ENCODE measurements around the gene DCN. TPM values are rescaled to one million over a fixed set of nuclear protein-coding genes. Genes with fewer than 3 reads are reported as not detected.

Gene DCN
- total RNA-seq, 2 donors from 2014 or later: 104 to 404 TPM

DNA sequence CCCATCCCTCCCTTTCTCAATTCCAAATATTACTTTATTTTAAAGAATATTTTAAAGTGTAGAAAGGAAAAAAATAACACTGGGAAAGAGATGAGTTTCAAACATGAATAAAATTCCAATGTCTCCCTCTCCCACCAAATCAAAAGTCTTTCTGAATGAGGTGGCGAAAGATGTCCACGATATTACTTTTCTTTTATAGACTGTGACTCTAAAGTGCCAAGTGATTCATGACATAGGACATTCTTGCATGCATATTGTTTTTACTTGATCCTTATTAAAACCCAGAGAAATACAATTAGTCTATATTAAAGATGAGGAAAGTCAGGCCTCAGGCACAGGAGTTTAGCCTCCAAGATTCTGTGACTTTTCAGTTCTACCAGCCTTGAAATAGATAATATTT is 55.3 kb downstream of the DCN start:
- no peak overlapping the region for H3K27ac ChIP-seq
- H3K27me3 ChIP-seq (replicated peaks; ENCODE audit: insufficient read depth): no peaks in the 10 kb centered on the region
- TF ChIP-seq POLR2AphosphoS5 (IDR thresholded peaks at IDR 0.05): no peak
- TF ChIP-seq CTCF (IDR thresholded peaks at IDR 0.05): no peak
- TF ChIP-seq POLR2A (IDR thresholded peaks at IDR 0.05): no peak
- no peak for DNase-seq (ENCODE audit: low spot score)
- no peaks in the 10 kb centered on the region for H3K4me1 ChIP-seq (replicated peaks)
- intact Hi-C loops (cut with DNase I): no loop called here
- whole genome bisulfite sequencing: 86% methylated on average over 2 of the region's 2 CpGs
- H3K4me3 ChIP-seq: no peak overlapping the region
- H3K9me3 ChIP-seq: no peaks in the 10 kb centered on the region
- no peaks in the 10 kb centered on the region for H3K36me3 ChIP-seq

- Histone ChIP-seq H3K27ac (no peak overlapping the region), H3K27me3 (replicated peaks; ENCODE audit: insufficient read depth) (no peaks in the 10 kb centered on the region), H3K9me3 (no peaks in the 10 kb centered on the region), H3K4me3 (no peak overlapping the region), H3K36me3 (no peaks in the 10 kb centered on the region), H3K4me1 (replicated peaks) (no peaks in the 10 kb centered on the region)
- intact Hi-C loops (cut with DNase I): no loop called here
- DNase-seq (ENCODE audit: low spot score): no peak
- WGBS: 29% methylated on average over 1 of the region's 1 CpG
- TF ChIP-seq POLR2A (IDR thresholded peaks at IDR 0.05): no peak
- TF ChIP-seq CTCF (IDR thresholded peaks at IDR 0.05): no peak
- TF ChIP-seq POLR2AphosphoS5 (IDR thresholded peaks at IDR 0.05): no peak
These were observed 56.1 kb downstream of the DCN start for GRCh38 chr12:91126516-91126915.

DNA sequence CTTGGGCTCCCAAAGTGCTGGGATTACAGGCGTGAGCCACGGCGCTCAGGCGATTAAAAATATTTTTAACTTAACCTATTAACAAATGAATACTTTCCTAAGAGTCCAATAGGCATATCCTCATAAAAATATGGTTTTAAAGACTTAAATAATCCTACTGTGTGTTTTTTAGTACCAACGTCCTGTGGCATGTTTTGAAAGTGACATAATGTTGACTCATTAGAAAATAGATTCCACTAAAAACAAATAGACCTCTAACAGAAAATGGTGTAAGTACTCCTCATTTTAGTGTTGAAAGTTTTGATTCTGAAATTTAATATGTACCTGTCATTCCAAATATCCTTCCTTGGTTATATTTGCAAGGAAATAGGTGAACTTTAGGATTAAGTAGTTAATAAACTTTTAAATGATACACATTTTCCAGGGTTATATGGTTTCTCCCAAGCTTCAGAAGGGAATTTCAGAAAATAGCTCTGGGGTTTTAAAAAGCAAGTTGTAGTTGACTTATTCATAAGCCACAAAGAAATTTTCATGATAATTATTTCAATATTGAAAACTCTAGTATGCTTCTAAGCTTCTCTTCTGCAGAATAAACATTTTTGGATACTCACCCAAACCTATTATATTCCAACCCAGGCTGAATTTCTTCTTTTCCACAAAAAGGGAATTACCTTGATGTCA is 59.2 kb downstream of the DCN start:
- Histone ChIP-seq H3K27ac (no peak overlapping the region), H3K27me3 (replicated peaks; ENCODE audit: insufficient read depth) (no peaks in the 10 kb centered on the region), H3K4me1 (replicated peaks) (no peaks in the 10 kb centered on the region), H3K36me3 (no peaks in the 10 kb centered on the region), H3K4me3 (no peak overlapping the region), H3K9me3 (no peaks in the 10 kb centered on the region)
- WGBS: 89% methylated on average over 5 of the region's 5 CpGs
- TF ChIP-seq CTCF (IDR thresholded peaks at IDR 0.05) (no peak), POLR2A (IDR thresholded peaks at IDR 0.05) (no peak), POLR2AphosphoS5 (IDR thresholded peaks at IDR 0.05) (no peak)
- no peak for DNase-seq (ENCODE audit: low spot score)
- intact Hi-C loops (cut with DNase I): no loop called here

GRCh38 chr12:91120781-91121180 is 61.8 kb downstream of the DCN start:
- H3K9me3 ChIP-seq: no peaks in the 10 kb centered on the region
- TF ChIP-seq CTCF (IDR thresholded peaks at IDR 0.05) (no peak), POLR2AphosphoS5 (IDR thresholded peaks at IDR 0.05) (no peak), POLR2A (IDR thresholded peaks at IDR 0.05) (no peak)
- H3K4me1 ChIP-seq (replicated peaks): no peaks in the 10 kb centered on the region
- intact Hi-C loops (cut with DNase I): no loop called here
- no peak for DNase-seq (ENCODE audit: low spot score)
- H3K27me3 ChIP-seq (replicated peaks; ENCODE audit: insufficient read depth): no peaks in the 10 kb centered on the region
- no peaks in the 10 kb centered on the region for H3K36me3 ChIP-seq
- H3K4me3 ChIP-seq: no peak overlapping the region
- no peak overlapping the region for H3K27ac ChIP-seq

GRCh38 chr12:91119089-91119488 is 63.5 kb downstream of the DCN start:
- intact Hi-C loops (cut with DNase I): no loop called here
- 71% methylated on average over 1 of the region's 1 CpG for WGBS

More at GRCh38 chr12:91119089-91119488, 63.5 kb downstream of the DCN start:
- no peaks in the 10 kb centered on the region for H3K27me3 ChIP-seq (replicated peaks; ENCODE audit: insufficient read depth)
- no peaks in the 10 kb centered on the region for H3K4me1 ChIP-seq (replicated peaks)
- TF ChIP-seq CTCF (IDR thresholded peaks at IDR 0.05) (no peak), POLR2AphosphoS5 (IDR thresholded peaks at IDR 0.05) (no peak), POLR2A (IDR thresholded peaks at IDR 0.05) (no peak)
- no peak overlapping the region for H3K4me3 ChIP-seq
- no peaks in the 10 kb centered on the region for H3K36me3 ChIP-seq
- DNase-seq (ENCODE audit: low spot score): no peak
- H3K27ac ChIP-seq: no peak overlapping the region
- H3K9me3 ChIP-seq: no peaks in the 10 kb centered on the region

Data from prostate gland (tissue), 2 donors.